Mammary epithelial cell (primary cell): Measurements from ENCODE around the gene FGA.

Source experiments
- EZH2 ChIP-seq: IDR thresholded peaks from 2 replicates; pipeline ENCODE4 v1.6.1; 2012; ENCODE audit warnings: low read length, inconsistent platforms, borderline replicate concordance
- TF ChIP-seq, protein P1 (sequence below), 2 donors: IDR thresholded peaks in 1 of 2; conservative IDR thresholded peaks in 1 of 2; 2 replicates each; pipeline ENCODE4 v1.5.1; 2011 to 2012; ENCODE audit warnings: inconsistent platforms in 2 of 2, low read length in 2 of 2, mild to moderate bottlenecking in 2 of 2, control low read depth in 1 of 2, low read depth in 1 of 2; ENCODE audit not compliant: insufficient read depth in 1 of 2; ENCODE audit errors: extremely low read depth in 1 of 2

GRCh38 chr4:154616731-154617130 is 26.2 kb upstream of the FGA start:
- TF ChIP-seq, protein P1, sequence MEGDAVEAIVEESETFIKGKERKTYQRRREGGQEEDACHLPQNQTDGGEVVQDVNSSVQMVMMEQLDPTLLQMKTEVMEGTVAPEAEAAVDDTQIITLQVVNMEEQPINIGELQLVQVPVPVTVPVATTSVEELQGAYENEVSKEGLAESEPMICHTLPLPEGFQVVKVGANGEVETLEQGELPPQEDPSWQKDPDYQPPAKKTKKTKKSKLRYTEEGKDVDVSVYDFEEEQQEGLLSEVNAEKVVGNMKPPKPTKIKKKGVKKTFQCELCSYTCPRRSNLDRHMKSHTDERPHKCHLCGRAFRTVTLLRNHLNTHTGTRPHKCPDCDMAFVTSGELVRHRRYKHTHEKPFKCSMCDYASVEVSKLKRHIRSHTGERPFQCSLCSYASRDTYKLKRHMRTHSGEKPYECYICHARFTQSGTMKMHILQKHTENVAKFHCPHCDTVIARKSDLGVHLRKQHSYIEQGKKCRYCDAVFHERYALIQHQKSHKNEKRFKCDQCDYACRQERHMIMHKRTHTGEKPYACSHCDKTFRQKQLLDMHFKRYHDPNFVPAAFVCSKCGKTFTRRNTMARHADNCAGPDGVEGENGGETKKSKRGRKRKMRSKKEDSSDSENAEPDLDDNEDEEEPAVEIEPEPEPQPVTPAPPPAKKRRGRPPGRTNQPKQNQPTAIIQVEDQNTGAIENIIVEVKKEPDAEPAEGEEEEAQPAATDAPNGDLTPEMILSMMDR (conservative IDR thresholded peaks at IDR 0.05 in 1 of 2, IDR thresholded peaks at IDR 0.05 in 1 of 2; ENCODE audit: extremely low read depth in 1 of 2, insufficient read depth in 1 of 2, low read depth in 1 of 2, low read length in 2 of 2), result no peak
- TF ChIP-seq EZH2, result no peak
